ENCODE results near the gene TAS2R9.

DNA sequence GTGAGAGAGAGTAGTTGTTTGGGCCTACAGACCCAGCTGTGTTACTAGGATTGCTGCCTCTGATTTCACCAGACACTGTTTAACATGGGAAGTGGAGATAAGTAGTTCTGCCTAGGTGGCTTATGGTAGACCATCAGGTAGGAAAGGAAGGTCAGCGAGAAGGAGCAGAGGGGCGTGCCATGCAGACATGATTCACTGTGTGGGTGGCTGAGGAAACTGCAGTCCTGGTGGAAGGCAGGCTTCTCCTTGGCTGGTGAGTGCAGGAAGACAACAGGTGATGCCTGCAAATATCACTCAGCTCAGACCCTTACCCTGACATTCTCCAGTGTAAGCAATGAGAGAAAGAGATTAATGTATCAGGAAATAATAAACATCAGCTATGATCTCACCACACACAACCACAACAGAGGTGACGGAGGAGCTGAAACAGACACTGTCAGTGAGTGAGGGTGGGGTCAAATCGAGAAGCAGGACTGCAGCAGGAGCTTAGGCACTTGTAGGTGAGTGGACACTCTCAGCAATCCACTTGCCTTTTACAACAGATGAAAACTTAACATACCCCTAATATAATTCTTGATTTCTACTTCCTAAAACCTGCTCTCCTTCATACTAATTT is 41.4 kb upstream of the TAS2R9 start:
- TF ChIP-seq, protein P1, sequence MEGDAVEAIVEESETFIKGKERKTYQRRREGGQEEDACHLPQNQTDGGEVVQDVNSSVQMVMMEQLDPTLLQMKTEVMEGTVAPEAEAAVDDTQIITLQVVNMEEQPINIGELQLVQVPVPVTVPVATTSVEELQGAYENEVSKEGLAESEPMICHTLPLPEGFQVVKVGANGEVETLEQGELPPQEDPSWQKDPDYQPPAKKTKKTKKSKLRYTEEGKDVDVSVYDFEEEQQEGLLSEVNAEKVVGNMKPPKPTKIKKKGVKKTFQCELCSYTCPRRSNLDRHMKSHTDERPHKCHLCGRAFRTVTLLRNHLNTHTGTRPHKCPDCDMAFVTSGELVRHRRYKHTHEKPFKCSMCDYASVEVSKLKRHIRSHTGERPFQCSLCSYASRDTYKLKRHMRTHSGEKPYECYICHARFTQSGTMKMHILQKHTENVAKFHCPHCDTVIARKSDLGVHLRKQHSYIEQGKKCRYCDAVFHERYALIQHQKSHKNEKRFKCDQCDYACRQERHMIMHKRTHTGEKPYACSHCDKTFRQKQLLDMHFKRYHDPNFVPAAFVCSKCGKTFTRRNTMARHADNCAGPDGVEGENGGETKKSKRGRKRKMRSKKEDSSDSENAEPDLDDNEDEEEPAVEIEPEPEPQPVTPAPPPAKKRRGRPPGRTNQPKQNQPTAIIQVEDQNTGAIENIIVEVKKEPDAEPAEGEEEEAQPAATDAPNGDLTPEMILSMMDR (IDR thresholded peaks at IDR 0.05): no peak
- TF ChIP-seq POLR2A (IDR thresholded peaks at IDR 0.05): no peak
- TF ChIP-seq EP300 (IDR thresholded peaks at IDR 0.05): no peak
